Psoas muscle (tissue), 8 donors: ENCODE data around the gene BCORL1. TPM values are rescaled to one million over a fixed set of nuclear protein-coding genes. Genes with fewer than 3 reads are reported as not detected.
A peak's percentile ranks its signal among the peaks of the same experiment; 100 is the strongest.

Source experiments
- ATAC-seq, 4 donors: fragments of 200-7000 bp; cut with Tn5 transposase; one replicate each; pipeline ENCODE4 v1.9.1; 2020; ENCODE audit warnings: moderate library complexity in 3 of 4, mild to moderate bottlenecking in 2 of 4
- DNase-seq, 2 donors: peaks; one replicate each; pipeline ENCODE4 v3.0.0-alpha.2; 2020
- H3K27ac ChIP-seq: fragments of 200-600 bp; one replicate; pipeline ENCODE4 v1.8.0; 2022
- H3K27me3 ChIP-seq, 3 donors: fragments of 200-600 bp in 1 of 3; one replicate each; pipeline versions ENCODE4 v1.6.1 to v1.8.0; 2013 to 2022; ENCODE audit warnings: low read length in 2 of 3, mild to moderate bottlenecking in 2 of 3, moderate library complexity in 1 of 3; ENCODE audit not compliant: insufficient read depth in 3 of 3
- H3K36me3 ChIP-seq, 2 donors: fragments of 200-600 bp in 1 of 2; one replicate each; pipeline versions ENCODE4 v1.6.1 to v1.8.0; 2013 to 2022; ENCODE audit warnings: low read depth in 1 of 2, mild to moderate bottlenecking in 1 of 2, moderate library complexity in 1 of 2; ENCODE audit not compliant: insufficient read depth in 1 of 2
- H3K4me1 ChIP-seq: fragments of 200-600 bp; one replicate; pipeline ENCODE4 v1.8.0; 2022
- H3K4me3 ChIP-seq: fragments of 200-600 bp; one replicate; pipeline ENCODE4 v1.8.0; 2022; ENCODE audit warnings: mild to moderate bottlenecking
- H3K9me3 ChIP-seq: fragments of 200-600 bp; one replicate; pipeline ENCODE4 v1.8.0; 2022
- WGBS, 3 donors: extraction: QIAGEN DNeasy Blood & Tissue Kit; methylation state at CpG; one replicate each; pipeline versions ENCODE4 v1.1.6 to v1.1.7; 2013; 5-methylcytosine and 5-hydroxymethylcytosine counted together
- intact Hi-C, 2 donors: fragments of 100-400 bp; cut with DNase I; formaldehyde crosslinking; loops; one replicate each; pipeline versions ENCODE4 v1.11.0 to v1.14.2; 2022
- polyA plus RNA-seq, 3 donors: library from polyadenylated mRNA; stranded (reverse); fragments of 200-250 nt; gene quantifications; one replicate each; pipeline ENCODE4 v1.2.3, GENCODE V29; 2013
- total RNA-seq, 4 donors: library from RNA; stranded (reverse); fragmentation: NEBNext Ultra II Directional in 2 of 4; extraction: Animal tissue kit (Norgen Biotek cat#: 25700) in 2 of 4; gene quantifications; one replicate each; pipeline versions ENCODE4 v1.2.1 to v1.2.4, GENCODE V29; 2021 to 2023
- TF ChIP-seq, protein P1 (sequence below): fragments of 200-600 bp; IDR thresholded peaks from one replicate; pipeline ENCODE4 v1.8.0; 2022; ENCODE audit warnings: antibody characterized with exemption
- donor health status: healthy with polysubstance abuse.
- donor health status: DM: no; HTN: no; CAD: no; lungs with moderate emphysema.
- donor health status: Bipolar disorder and iron deficiency.
- donor health status: healthy.
- donor health status: DM: yes; HTN: yes; CAD: no.
- donor health status: DM: no; HTN: no; CAD: no.
- donor health status: DM: no; HTN: no; CAD: no.
- donor health status: DM: yes; HTN: yes; CAD: no.

Gene BCORL1
- total and polyA plus RNA-seq, 7 donors, result 0.96 to 6.2 (median 4.5) TPM

- Histone ChIP-seq H3K27ac (no peak overlapping the region), H3K4me3 (no peak overlapping the region), H3K27me3 (no peaks in the 10 kb centered on the region), H3K4me1 (no peaks in the 10 kb centered on the region), H3K9me3 (no peaks in the 10 kb centered on the region), H3K36me3 (peaks cover 0 to 65% of the 10 kb centered on the region in 2 donors)
- DNase-seq (no peak), ATAC-seq (no peak)
- intact Hi-C loops, result loop anchor here (2.0 to 5.0 kb wide), 2 partner anchors 100 to 103 kb away; no protein-coding TSS in a partner anchor
- 83 to 91% (median 85%) methylated on average over 4 of the region's 4 CpGs for WGBS, 3 donors
- TF ChIP-seq, protein P1, sequence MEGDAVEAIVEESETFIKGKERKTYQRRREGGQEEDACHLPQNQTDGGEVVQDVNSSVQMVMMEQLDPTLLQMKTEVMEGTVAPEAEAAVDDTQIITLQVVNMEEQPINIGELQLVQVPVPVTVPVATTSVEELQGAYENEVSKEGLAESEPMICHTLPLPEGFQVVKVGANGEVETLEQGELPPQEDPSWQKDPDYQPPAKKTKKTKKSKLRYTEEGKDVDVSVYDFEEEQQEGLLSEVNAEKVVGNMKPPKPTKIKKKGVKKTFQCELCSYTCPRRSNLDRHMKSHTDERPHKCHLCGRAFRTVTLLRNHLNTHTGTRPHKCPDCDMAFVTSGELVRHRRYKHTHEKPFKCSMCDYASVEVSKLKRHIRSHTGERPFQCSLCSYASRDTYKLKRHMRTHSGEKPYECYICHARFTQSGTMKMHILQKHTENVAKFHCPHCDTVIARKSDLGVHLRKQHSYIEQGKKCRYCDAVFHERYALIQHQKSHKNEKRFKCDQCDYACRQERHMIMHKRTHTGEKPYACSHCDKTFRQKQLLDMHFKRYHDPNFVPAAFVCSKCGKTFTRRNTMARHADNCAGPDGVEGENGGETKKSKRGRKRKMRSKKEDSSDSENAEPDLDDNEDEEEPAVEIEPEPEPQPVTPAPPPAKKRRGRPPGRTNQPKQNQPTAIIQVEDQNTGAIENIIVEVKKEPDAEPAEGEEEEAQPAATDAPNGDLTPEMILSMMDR, result no peak
These were observed 45.1 kb downstream of the BCORL1 start for GRCh38 chrX:130027569-130027968.

- WGBS, 3 donors, result 54 to 69% (median 60%) methylated on average over 5 of the region's 5 CpGs
- H3K36me3 ChIP-seq, result peaks cover 0 to 59% of the 10 kb centered on the region in 2 donors
These were observed 45.8 kb downstream of the BCORL1 start for GRCh38 chrX:130028196-130028595.

DNA sequence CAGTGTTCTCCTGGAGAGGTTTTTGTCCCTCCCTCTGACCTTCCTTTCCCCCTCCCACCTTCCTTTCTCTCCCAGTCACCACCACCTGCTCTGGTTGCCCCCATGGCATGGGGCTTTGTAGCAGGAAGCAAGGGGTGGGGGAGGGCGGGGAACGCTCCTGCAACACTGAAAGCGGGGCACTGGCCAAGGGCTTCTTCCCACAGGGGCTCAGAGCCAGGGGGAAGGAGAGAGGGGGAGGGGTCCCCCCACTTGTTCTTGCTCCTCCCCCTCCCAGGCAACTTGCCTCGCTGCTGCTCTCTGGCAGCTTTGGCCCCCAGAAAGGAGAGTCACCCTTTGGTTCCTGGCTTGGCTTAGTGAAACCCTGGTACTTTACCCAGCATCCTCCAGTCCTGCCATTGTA is 48.4 kb downstream of the BCORL1 start:
- WGBS, 3 donors, result 69 to 83% (median 78%) methylated on average over 1 to 4 of the region's 4 CpGs
- Histone ChIP-seq H3K4me1 (no peaks in the 10 kb centered on the region), H3K27ac (no peak overlapping the region), H3K9me3 (no peaks in the 10 kb centered on the region), H3K36me3 (peaks cover 0 to 62% of the 10 kb centered on the region in 2 donors), H3K27me3 (no peaks in the 10 kb centered on the region), H3K4me3 (no peak overlapping the region)
- TF ChIP-seq, protein P1, result no peak
- intact Hi-C loops, result no loop called here
- no peak for ATAC-seq
- no peak for DNase-seq

More at GRCh38 chrX:130028196-130028595, 45.8 kb downstream of the BCORL1 start:
- TF ChIP-seq, protein P1, result peak; percentile 74
- ATAC-seq, result peak in 2 of 4 donors; percentile 58 to 67
- intact Hi-C loops, result loop anchor here in 1 of 2 donors (5.0 kb wide), 1 partner anchor 101 kb away; no protein-coding TSS in a partner anchor
- Histone ChIP-seq H3K9me3 (no peaks in the 10 kb centered on the region), H3K27me3 (no peaks in the 10 kb centered on the region), H3K4me1 (no peaks in the 10 kb centered on the region), H3K4me3 (no peak overlapping the region), H3K27ac (no peak overlapping the region)
- DNase-seq, result peak; percentile 44 to 77

DNA sequence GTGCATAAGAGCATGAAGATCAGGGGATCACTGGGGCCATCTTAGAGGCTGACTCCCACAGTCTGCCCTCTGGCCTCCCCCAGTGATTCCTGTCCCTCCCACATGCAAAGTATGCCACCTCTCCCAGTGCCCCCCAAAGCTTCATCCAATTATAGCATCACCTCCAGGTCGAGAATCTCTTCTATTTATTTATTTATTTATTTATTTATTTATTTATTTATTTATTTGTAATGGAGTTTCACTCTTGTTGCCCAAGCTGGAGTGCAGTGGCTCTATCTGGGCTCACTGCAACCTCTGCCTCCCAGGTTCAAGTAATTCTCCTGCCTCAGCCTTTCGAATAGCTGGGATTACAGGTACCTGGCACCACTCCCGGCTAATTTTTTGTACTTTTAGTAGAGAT is 50.1 kb downstream of the BCORL1 start:
- H3K27ac ChIP-seq, result no peak overlapping the region
- no peaks in the 10 kb centered on the region for H3K4me1 ChIP-seq
- peaks cover 0 to 63% of the 10 kb centered on the region in 2 donors for H3K36me3 ChIP-seq
- TF ChIP-seq, protein P1, result no peak
- no peaks in the 10 kb centered on the region for H3K27me3 ChIP-seq
- intact Hi-C loops, result no loop called here
- H3K9me3 ChIP-seq, result no peaks in the 10 kb centered on the region
- no peak for DNase-seq
- 68 to 98% (median 85%) methylated on average over 3 of the region's 3 CpGs for WGBS, 3 donors
- no peak for ATAC-seq
- H3K4me3 ChIP-seq, result no peak overlapping the region

GRCh38 chrX:130034178-130034577 is 51.7 kb downstream of the BCORL1 start:
- H3K4me3 ChIP-seq, result no peak overlapping the region
- no peak overlapping the region for H3K27ac ChIP-seq
- H3K4me1 ChIP-seq, result no peaks in the 10 kb centered on the region
- no peaks in the 10 kb centered on the region for H3K9me3 ChIP-seq
- intact Hi-C loops, result no loop called here
- no peak for DNase-seq
- no peak for ATAC-seq
- TF ChIP-seq, protein P1, result no peak
- H3K27me3 ChIP-seq, result no peaks in the 10 kb centered on the region
- H3K36me3 ChIP-seq, result peaks cover 0 to 65% of the 10 kb centered on the region in 2 donors
- WGBS, 3 donors, result 68 to 91% (median 88%) methylated on average over 7 of the region's 7 CpGs
